ENCODE measurements around the gene MYBPC3.
"Not testable (repeated sequence)": the region's sequence is repeated elsewhere in the genome, so short reads cannot be mapped to it uniquely, and the experiment has no call there.

The MYBPC3 gene

DNA sequence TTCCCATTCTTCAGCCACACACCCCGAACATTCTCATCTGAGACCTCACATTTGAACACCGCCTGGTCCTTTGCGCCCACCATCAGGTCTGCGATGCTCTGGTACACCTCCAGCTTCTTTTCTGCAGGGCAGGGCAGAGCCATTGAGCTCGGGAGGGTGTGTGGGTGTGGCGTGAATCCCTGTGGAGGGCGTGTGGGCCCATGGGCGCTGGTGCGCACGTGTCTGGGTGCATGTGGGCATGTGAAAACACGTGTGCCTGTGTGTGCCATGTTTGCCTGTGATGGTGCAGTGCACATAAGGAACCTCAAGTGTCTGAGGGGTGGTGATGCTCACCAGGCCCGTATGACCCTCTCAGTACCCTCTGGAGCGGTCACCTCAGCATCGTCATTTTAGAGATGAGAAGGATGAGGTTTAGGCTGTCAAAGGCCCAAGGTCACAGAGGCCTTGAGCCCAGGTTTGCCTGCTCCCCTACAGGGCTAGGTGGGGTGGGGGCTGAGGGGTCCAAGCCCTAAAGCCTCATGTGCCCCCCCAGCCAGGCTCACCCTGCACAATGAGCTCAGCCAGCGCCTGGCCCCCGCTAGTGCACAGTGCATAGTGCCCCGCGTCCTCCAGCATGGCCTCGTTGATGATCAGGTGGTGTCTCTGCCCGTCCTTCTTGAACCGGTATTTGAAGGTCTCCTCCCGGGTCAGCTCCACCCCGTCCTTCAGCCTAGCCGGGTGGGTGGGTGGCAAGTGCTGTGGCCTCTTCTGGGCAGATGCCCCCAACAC lies 10.3 kb downstream of the MYBPC3 start:
- Mint-ChIP-seq H3K4me1 (ENCODE audit: low read depth) (no peaks in the 10 kb centered on the region), H3K27ac (no peak overlapping the region), H3K36me3 (ENCODE audit: low read depth) (no peaks in the 10 kb centered on the region), H3K27me3 (ENCODE audit: low read depth) (no peaks in the 10 kb centered on the region), H3K9me3 (no peaks in the 10 kb centered on the region), H3K4me3 (no peak overlapping the region)

DNA sequence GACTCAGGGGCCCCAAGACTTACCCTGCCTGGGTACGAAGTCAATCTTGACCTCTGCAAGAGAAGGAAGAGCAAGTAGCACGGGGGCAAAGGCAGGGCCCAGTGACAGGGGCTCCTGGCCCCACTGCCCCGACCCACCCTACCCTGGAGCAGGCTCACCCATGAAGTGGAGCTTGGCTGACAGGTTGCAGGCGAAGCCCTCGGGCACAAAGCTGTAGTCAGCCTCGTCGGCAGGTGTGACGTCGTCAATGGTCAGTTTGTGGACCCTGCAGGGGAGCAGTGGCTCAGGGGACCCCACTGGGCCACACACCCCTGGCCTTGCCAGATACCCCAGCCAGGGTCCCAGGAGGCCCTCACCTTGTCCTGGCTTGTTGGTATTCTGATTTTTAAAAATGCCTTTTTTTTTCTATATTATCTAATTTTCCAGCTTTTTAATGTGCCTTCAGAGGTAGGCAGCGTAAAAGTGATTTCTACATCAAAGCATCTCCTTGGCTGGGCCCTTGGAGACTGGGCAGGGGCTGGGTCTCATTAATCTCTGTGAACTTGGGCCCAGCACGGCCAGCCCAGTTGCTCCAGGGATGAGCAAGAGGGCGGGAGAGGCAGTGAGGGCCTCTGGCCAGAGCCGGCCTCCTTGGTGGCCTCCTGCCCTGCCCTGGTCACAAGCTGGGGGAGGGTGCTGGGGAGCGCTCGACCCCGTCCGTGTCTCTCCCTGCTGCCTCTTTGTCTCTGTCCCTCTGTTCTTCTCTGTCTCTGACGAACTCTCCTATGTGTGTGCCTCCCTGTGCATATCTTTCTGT lies 11.3 kb downstream of the MYBPC3 start:
- H3K27ac Mint-ChIP-seq, result no peak overlapping the region
- H3K9me3 Mint-ChIP-seq, result no peaks in the 10 kb centered on the region
- H3K4me3 Mint-ChIP-seq, result no peak overlapping the region
- H3K27me3 Mint-ChIP-seq (ENCODE audit: low read depth), result no peaks in the 10 kb centered on the region
- no peaks in the 10 kb centered on the region for H3K36me3 Mint-ChIP-seq (ENCODE audit: low read depth)
- H3K4me1 Mint-ChIP-seq (ENCODE audit: low read depth), result no peaks in the 10 kb centered on the region

DNA sequence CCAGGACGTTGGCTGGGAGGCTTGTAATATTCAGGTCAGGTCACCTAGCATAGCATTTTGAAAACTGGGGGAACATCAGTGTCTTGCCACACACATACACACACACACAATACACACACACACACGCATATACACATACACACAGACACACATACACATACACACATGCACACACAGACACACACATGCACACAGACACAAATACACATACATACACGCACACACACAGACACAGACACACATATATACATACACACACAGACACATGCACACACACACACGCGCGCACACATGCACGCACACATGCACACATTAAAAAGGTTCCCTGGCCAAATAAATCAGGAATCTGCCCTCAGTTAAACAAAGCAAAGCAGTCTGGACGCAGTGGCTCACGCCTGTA lies 12.5 kb downstream of the MYBPC3 start:
- no peaks in the 10 kb centered on the region for H3K36me3 Mint-ChIP-seq (ENCODE audit: low read depth)
- H3K27me3 Mint-ChIP-seq (ENCODE audit: low read depth), result no peaks in the 10 kb centered on the region
- no peaks in the 10 kb centered on the region for H3K4me1 Mint-ChIP-seq (ENCODE audit: low read depth)
- no peak overlapping the region for H3K27ac Mint-ChIP-seq
- no peaks in the 10 kb centered on the region for H3K9me3 Mint-ChIP-seq
- H3K4me3 Mint-ChIP-seq, result no peak overlapping the region

DNA sequence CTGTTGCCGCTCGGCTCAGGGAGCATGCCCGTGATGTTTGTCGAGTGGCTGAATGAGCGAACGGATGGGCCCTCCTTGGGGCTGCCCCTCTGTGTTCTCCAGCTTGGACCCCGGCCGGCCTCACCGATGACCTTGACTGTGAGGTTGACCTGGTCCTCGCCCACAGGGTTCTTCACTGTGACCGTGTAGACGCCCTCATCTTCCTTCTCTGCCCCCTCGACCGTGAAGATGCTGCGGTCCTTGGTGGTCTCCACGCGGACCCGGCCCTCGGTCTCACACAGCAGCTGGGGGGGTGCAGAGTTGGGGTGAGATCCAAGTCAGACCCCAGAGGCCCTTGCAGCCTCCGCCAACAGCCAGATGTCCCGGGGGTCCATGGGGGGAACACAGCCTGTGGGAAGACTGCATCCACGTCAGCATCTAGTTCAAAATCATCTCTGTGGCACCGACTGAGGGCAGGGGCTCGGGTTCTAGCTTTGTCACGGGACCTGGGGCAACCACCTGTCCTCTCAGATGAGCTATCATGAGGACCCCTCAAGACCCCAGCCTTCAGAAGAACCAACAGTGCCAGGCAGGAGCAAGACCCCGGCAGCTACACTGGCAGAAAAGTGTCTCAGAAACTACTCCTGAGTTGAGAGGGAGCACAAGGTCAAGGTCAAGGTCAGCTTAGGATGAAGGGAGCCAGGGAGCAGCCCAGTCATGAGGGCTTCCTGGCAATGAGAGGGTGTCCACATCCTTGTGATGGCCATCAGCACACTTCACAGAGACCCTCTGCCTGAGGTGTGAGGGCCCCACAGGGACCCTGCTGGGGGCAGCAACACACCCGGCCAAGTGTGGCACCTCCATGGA lies 13.9 kb downstream of the MYBPC3 start:
- no peak overlapping the region for H3K27ac Mint-ChIP-seq
- H3K4me3 Mint-ChIP-seq, result no peak overlapping the region
- no peaks in the 10 kb centered on the region for H3K4me1 Mint-ChIP-seq (ENCODE audit: low read depth)
- H3K27me3 Mint-ChIP-seq (ENCODE audit: low read depth), result no peaks in the 10 kb centered on the region
- no peaks in the 10 kb centered on the region for H3K36me3 Mint-ChIP-seq (ENCODE audit: low read depth)
- no peaks in the 10 kb centered on the region for H3K9me3 Mint-ChIP-seq

DNA sequence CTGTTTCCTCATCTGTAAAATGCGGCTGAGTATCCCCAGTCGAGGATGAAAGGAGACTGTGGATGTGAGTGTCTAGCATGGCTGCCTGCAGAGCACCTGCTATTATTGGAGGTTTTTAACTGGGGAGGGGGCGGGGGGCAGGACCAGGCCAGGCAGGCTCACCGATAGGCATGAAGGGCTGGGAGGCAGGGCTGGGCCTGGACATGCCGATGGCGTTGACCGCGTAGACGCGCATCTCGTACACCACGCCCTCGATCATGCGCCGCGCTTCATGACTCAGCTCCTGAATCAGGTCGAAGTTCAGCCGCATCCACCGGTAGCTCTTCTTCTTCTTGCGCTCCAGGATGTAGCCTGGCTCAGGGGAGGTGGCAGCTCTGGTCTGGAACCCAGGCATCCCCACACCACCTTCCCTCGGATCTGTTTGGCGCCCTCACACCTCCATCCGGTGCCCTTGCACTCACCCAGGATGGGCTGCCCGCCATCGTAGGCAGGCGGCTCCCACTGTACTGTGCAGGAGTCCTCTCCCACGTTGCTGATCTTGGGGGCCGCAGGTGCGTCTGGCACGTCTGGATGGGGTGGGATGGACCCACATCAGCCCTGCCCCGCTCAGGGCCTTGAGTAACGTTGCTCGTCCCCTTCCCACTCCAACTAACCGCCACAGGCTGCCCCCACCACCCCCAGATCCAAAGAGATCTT lies 15.1 kb downstream of the MYBPC3 start:
- no peak overlapping the region for H3K27ac Mint-ChIP-seq
- no peaks in the 10 kb centered on the region for H3K27me3 Mint-ChIP-seq (ENCODE audit: low read depth)
- no peak overlapping the region for H3K4me3 Mint-ChIP-seq

DNA sequence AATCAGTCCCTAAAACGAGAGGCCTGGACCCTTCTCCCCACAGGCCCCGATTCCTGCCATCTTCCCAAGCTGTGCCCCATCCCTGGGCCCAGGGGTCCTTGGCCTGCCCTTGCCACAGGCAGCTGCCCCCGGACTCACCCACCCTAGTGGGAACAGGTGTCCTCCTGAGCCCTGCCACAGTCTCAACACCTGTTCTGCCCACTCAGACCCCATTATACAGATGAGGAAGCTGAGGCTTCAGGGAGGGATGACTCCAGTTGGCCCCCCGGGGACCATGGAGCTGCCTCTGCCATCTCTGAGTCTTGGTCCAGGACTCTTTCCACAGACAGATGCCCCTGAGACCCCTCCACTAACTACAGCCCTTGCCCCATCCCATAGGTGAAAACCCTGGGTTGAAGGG lies 15.9 kb downstream of the MYBPC3 start:
- H3K27ac Mint-ChIP-seq, result no peak overlapping the region
- no peaks in the 10 kb centered on the region for H3K36me3 Mint-ChIP-seq (ENCODE audit: low read depth)
- H3K4me1 Mint-ChIP-seq (ENCODE audit: low read depth), result no peaks in the 10 kb centered on the region
- no peak overlapping the region for H3K4me3 Mint-ChIP-seq
- no peaks in the 10 kb centered on the region for H3K27me3 Mint-ChIP-seq (ENCODE audit: low read depth)
- no peaks in the 10 kb centered on the region for H3K9me3 Mint-ChIP-seq

More for the DNA sequence above, 15.1 kb downstream of the MYBPC3 start:
- Mint-ChIP-seq H3K9me3 (no peaks in the 10 kb centered on the region), H3K36me3 (ENCODE audit: low read depth) (no peaks in the 10 kb centered on the region), H3K4me1 (ENCODE audit: low read depth) (no peaks in the 10 kb centered on the region)

DNA sequence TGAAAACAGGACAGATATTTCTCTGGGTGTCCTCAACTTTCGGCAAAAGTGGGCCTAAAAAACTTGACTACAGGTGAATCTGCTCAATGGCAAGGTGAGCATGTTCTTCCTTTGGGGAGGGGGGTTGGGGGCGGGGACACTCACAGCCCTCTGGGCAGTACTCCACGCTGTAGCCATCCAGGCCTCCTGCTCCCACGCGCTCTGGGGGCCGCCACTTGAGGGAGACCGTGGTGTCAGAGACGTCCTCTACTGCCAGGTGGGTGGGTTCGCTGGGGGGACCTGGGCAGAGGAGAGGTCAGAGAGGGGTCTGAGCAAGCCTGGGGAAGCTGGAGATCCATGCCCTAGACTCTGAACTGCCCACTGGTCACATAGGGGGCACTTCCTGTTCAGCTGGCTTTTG lies 16.8 kb downstream of the MYBPC3 start:
- Mint-ChIP-seq H3K27ac (no peak overlapping the region), H3K4me1 (ENCODE audit: low read depth) (no peaks in the 10 kb centered on the region)

DNA sequence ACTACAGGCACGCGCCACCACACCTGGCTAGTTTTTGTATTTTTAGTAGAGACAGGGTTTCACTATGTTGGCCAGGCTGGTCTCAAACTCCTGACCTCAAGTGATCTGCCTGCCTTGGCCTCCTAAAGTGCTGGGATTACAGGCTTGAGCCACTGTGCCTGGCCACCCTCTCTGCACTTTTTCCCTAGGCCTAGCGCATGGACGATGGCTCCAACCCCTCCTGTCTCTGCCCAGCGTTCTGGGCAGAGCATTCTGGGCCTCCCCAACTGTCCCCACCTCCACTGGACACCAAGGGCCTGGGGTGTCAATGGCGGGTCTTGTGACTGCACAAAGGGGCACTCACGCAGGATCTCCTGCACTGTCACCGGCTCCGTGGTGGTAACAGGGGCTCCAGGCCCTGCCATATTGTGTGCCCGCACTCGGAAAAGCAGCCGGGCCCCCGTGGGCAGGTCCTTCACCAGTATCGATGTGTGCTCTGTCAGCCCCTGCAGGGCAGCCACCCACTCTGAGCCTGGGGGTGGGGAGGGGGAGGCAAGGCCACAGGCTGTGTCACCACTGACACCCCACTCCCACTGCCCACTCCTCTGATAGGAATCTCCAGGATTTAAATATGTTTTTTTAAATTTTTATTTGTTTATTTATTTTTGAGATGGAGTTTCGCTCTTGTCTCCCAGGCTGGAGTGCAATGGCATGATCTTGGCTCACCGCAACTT lies 17.6 kb downstream of the MYBPC3 start:
- H3K4me3 Mint-ChIP-seq; H3K9me3 Mint-ChIP-seq; H3K27ac Mint-ChIP-seq; H3K4me1 Mint-ChIP-seq (ENCODE audit: low read depth); H3K27me3 Mint-ChIP-seq (ENCODE audit: low read depth); H3K36me3 Mint-ChIP-seq (ENCODE audit: low read depth): not testable (repeated sequence)

More for the DNA sequence above, 16.8 kb downstream of the MYBPC3 start:
- no peaks in the 10 kb centered on the region for H3K27me3 Mint-ChIP-seq (ENCODE audit: low read depth)
- no peak overlapping the region for H3K4me3 Mint-ChIP-seq
- no peaks in the 10 kb centered on the region for H3K9me3 Mint-ChIP-seq
- no peaks in the 10 kb centered on the region for H3K36me3 Mint-ChIP-seq (ENCODE audit: low read depth)

DNA sequence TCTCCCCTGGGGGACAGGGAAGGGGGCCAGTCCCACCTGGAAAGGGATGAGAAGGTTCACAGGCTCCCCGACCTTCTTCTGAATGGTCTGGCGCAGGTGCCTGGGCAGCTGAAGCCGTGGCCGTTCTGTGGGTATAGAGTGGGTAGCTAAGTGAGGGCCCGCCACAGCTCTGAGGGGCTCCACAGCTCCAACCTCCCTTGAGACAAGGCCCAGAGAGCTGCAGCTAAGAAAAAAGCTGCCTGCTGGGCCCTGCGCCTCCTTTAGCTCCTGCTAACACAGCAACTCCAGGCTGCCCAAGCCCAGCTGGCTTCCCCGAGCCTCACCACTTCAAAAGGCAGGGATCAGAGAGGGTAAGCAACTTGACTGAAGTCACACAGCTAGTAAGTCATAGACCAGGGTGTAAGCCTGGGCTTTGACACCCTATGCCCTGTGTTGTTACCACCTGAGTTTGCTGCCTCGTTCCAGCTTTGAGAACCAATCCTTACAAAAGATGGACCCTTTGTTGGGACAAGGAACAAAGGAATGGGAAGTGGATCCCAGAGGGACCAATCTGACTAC lies 18.5 kb downstream of the MYBPC3 start:
- Mint-ChIP-seq H3K27ac (no peak overlapping the region), H3K9me3 (no peaks in the 10 kb centered on the region), H3K27me3 (ENCODE audit: low read depth) (no peaks in the 10 kb centered on the region), H3K36me3 (ENCODE audit: low read depth) (peaks cover 5% of the 10 kb centered on the region), H3K4me1 (ENCODE audit: low read depth) (no peaks in the 10 kb centered on the region), H3K4me3 (no peak overlapping the region)

DNA sequence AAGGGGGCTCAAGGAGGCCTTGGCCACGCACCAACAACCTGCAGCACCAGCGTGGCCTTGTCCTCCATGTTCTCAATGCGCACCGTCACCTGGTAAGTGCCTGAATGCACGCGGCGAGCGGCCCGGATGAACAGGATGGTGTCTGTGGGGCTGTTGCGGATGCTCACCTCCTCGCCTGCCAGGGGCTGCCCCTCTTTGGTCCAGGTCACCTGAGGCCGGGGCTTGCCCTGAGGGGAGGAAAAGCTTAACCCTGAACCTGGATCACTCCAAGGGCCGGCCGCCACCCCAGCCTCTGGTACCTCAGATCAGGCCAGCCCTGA lies 19.0 kb downstream of the MYBPC3 start:
- Mint-ChIP-seq H3K4me1 (ENCODE audit: low read depth) (no peaks in the 10 kb centered on the region), H3K36me3 (ENCODE audit: low read depth) (peaks cover 9% of the 10 kb centered on the region), H3K27me3 (ENCODE audit: low read depth) (no peaks in the 10 kb centered on the region), H3K27ac (no peak overlapping the region), H3K9me3 (no peaks in the 10 kb centered on the region), H3K4me3 (no peak overlapping the region)

DNA sequence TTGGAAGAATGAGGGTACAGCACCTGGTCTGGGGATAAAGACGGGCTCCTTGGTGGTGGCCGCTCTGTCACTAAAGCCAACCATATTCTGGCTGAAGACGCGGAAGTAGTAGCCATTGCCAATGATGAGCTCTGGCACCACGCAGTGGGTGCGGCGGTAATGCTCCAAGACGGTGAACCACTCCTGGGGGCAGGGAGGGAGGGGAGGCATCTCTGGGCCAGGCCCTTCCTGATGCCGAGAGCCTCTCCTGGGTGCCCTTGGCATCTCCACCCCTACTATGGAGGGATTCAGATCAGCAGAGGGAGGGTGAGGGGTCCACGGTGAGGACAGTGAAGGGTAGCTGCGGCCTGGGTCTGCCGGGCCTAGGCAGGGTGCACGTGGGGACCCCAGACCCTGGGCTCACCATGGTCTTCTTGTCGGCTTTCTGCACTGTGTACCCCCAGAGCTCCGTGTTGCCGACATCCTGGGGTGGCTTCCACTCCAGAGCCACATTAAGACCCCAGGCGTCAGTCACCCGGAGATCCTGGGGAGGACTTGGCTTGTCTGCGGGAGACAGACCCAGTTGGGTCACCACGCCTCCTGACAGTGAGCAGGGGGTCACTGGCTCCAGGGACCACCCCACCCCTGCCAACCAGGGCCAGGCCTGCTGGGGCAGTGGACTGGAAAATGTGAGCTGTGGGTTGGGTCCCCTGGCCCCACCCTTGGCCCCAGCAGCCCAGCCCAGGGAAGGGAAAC lies 19.5 kb downstream of the MYBPC3 start:
- Mint-ChIP-seq H3K4me1 (ENCODE audit: low read depth) (no peaks in the 10 kb centered on the region), H3K27ac (no peak overlapping the region), H3K9me3 (no peaks in the 10 kb centered on the region), H3K36me3 (ENCODE audit: low read depth) (peaks cover 10% of the 10 kb centered on the region), H3K27me3 (ENCODE audit: low read depth) (no peaks in the 10 kb centered on the region), H3K4me3 (no peak overlapping the region)

DNA sequence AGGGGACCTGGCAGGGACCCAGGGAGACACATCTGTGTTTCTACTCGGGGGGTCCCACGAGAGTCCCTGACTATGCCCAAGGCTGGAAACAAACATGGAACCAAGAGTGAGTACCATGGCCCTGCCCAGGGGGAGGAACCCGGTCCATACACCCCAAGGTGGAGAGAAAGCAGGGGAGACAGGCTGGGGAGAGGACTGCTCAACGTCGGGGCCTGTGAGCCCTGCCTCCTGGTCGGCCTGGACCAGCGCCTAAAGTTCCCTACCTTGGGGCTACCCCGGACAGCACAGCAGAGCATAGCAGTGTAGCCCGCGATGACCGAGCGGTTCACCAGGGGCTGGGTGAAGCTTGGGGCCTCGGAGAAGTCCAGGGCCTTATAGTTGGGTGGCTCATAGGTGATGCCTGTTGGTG lies 20.2 kb downstream of the MYBPC3 start:
- Mint-ChIP-seq H3K36me3 (ENCODE audit: low read depth) (peaks cover 12% of the 10 kb centered on the region), H3K4me1 (ENCODE audit: low read depth) (no peaks in the 10 kb centered on the region), H3K4me3 (no peak overlapping the region), H3K27ac (no peak overlapping the region), H3K9me3 (no peaks in the 10 kb centered on the region), H3K27me3 (ENCODE audit: low read depth) (no peaks in the 10 kb centered on the region)

All from T-helper 1 cell treated with Interleukin-12 subunit alpha and Interleukin-12 subunit beta and Interleukin-4 antibody, amounts not matched to agents 30 μg/mL and 1 μg/mL, for 36 hours (primary cell).